A673 (cell line): ENCODE measurements around the gene NES. TPM values are rescaled to one million over a fixed set of nuclear protein-coding genes. Genes with fewer than 3 reads are reported as not detected.

Source experiments
- BruUV-seq: library from RNA; stranded (reverse); fragments of 400-500 nt; replicated peaks from 2 replicates; lab custom pipeline; 2021; lab: Mats Ljungman, UMichigan
- CTCF ChIA-PET: fragments of 300-600 bp; sonication (Branson Sonifier 250); formaldehyde crosslinking; loops from one replicate; lab custom pipeline; 2022; ENCODE audit warnings: antibody characterized with exemption; lab: Charles Lee
- POLR2A ChIA-PET: fragments of 300-600 bp; sonication (Branson Sonifier 250); formaldehyde crosslinking; loops from one replicate; lab custom pipeline; 2022; ENCODE audit warnings: antibody characterized with exemption; ENCODE audit not compliant: low non-redundant PET; lab: Charles Lee
- DNase-seq: peaks from one replicate; pipeline ENCODE4 v3.0.0-alpha.2; 2015; ENCODE audit warnings: low spot score
- H3K27ac ChIP-seq: fragments of 200-600 bp; sonication (generic); 2 replicates; pipeline ENCODE4 v1.5.1; 2016; ENCODE audit warnings: mixed run types, low read depth, mild to moderate bottlenecking, mixed read lengths, antibody characterized with exemption, low read length; ENCODE audit not compliant: poor library complexity, severe bottlenecking
- H3K27me3 ChIP-seq: fragments of 200-600 bp; sonication (generic); replicated peaks from 2 replicates; pipeline ENCODE4 v1.6.1; 2017; ENCODE audit warnings: mixed run types, low read depth, mild to moderate bottlenecking, mixed read lengths, antibody characterized with exemption, low read length; ENCODE audit not compliant: insufficient read depth, poor library complexity
- H3K36me3 ChIP-seq: fragments of 200-600 bp; sonication (generic); 2 replicates; pipeline ENCODE4 v1.6.1; 2016; ENCODE audit warnings: mixed run types, mild to moderate bottlenecking, mixed read lengths, antibody characterized with exemption, low read length; ENCODE audit not compliant: insufficient read depth, poor library complexity, severe bottlenecking
- H3K4me1 ChIP-seq: fragments of 200-600 bp; sonication (generic); 2 replicates; pipeline ENCODE4 v1.6.1; 2017; ENCODE audit warnings: mixed run types, mild to moderate bottlenecking, mixed read lengths, antibody characterized with exemption, low read length; ENCODE audit not compliant: insufficient read depth, poor library complexity, severe bottlenecking
- H3K4me3 ChIP-seq: fragments of 200-600 bp; sonication (generic); 2 replicates; pipeline ENCODE4 v1.5.1; 2016; ENCODE audit warnings: low read depth, mixed run types, mild to moderate bottlenecking, mixed read lengths, low read length; ENCODE audit not compliant: poor library complexity, severe bottlenecking
- H3K9me3 ChIP-seq: fragments of 200-600 bp; sonication (generic); 2 replicates; pipeline ENCODE4 v1.6.1; 2016; ENCODE audit warnings: mixed run types, low read depth, mild to moderate bottlenecking, mixed read lengths, antibody characterized with exemption, low read length; ENCODE audit not compliant: poor library complexity, severe bottlenecking
- CTCF ChIP-seq: fragments of 300-800, 200-600 bp; sonication (generic); conservative IDR thresholded peaks from 2 replicates; pipeline ENCODE4 v1.5.1; 2017; ENCODE audit warnings: low read depth, mild to moderate bottlenecking, antibody characterized with exemption, low read length, moderate library complexity, mixed read lengths
- EZH2 ChIP-seq: fragments of 200-600 bp; sonication (generic); IDR thresholded peaks from 2 replicates; pipeline ENCODE4 v1.6.1; 2017; ENCODE audit warnings: borderline replicate concordance, low read depth, mild to moderate bottlenecking, mixed read lengths, antibody characterized with exemption, low read length; ENCODE audit not compliant: poor library complexity, severe bottlenecking
- intact Hi-C: fragments of 100-400 bp; cut with micrococcal nuclease; formaldehyde crosslinking; loops from one replicate; pipeline ENCODE4 v1.10.0; 2022; ENCODE audit not compliant: unreplicated experiment
- total RNA-seq: library from RNA; stranded (reverse); gene quantifications from 2 replicates; pipeline ENCODE4 v1.2.3, GENCODE V29; 2021

NES gene
- total RNA-seq, 1 experiment from 2014 or later: 8.7 TPM

GRCh38 chr1:156648496-156648895 lies 28.7 kb downstream of the NES start:
- no peak overlapping the region for H3K4me3 ChIP-seq
- no peaks in the 10 kb centered on the region for H3K4me1 ChIP-seq
- peaks cover 100% of the 10 kb centered on the region for H3K27me3 ChIP-seq
- H3K9me3 ChIP-seq: no peaks in the 10 kb centered on the region
- no TSS peak for BruUV-seq
- ChIA-PET CTCF (interaction anchor here (0.5 kb wide), 1 partner anchor 12 kb away, joined by 7 read pairs; no protein-coding TSS in a partner anchor), POLR2A (no interaction called here)
- TF ChIP-seq CTCF: no peak
- TF ChIP-seq EZH2: no peak
- H3K36me3 ChIP-seq: no peaks in the 10 kb centered on the region
- no peak for DNase-seq
- no peak overlapping the region for H3K27ac ChIP-seq
- intact Hi-C loops: no loop called here

- CTCF ChIA-PET: interaction anchor here (0.7 kb wide), 1 partner anchor 9 kb away, joined by 3 read pairs; no protein-coding TSS in a partner anchor
Observed at GRCh38 chr1:156647351-156647750, 29.9 kb downstream of the NES start.

GRCh38 chr1:156646738-156647211 lies 30.4 kb downstream of the NES start:
- POLR2A ChIA-PET: no interaction called here

More at GRCh38 chr1:156647351-156647750, 29.9 kb downstream of the NES start:
- TF ChIP-seq CTCF (no peak), EZH2 (no peak)
- H3K27ac ChIP-seq: no peak overlapping the region
- DNase-seq: no peak
- H3K36me3 ChIP-seq: no peaks in the 10 kb centered on the region
- BruUV-seq: no TSS peak
- no peaks in the 10 kb centered on the region for H3K4me1 ChIP-seq
- no peak overlapping the region for H3K4me3 ChIP-seq
- peaks cover 100% of the 10 kb centered on the region for H3K27me3 ChIP-seq
- no peaks in the 10 kb centered on the region for H3K9me3 ChIP-seq
- POLR2A ChIA-PET: no interaction called here
- intact Hi-C loops: no loop called here

More at GRCh38 chr1:156646738-156647211, 30.4 kb downstream of the NES start:
- H3K27ac ChIP-seq: no peak overlapping the region
- BruUV-seq: no TSS peak
- peaks cover 100% of the 10 kb centered on the region for H3K27me3 ChIP-seq
- intact Hi-C loops: no loop called here
- TF ChIP-seq CTCF (no peak), EZH2 (no peak)
- H3K36me3 ChIP-seq: no peaks in the 10 kb centered on the region
- H3K9me3 ChIP-seq: no peaks in the 10 kb centered on the region
- DNase-seq: no peak
- CTCF ChIA-PET: interaction anchor here (0.7 kb wide), 1 partner anchor 10 kb away, joined by 3 read pairs; no protein-coding TSS in a partner anchor
- peaks cover 4% of the 10 kb centered on the region for H3K4me1 ChIP-seq
- no peak overlapping the region for H3K4me3 ChIP-seq
